Endothelial cell of umbilical vein (primary cell): ENCODE data around the gene SYNE1. TPM values are rescaled to one million over a fixed set of nuclear protein-coding genes. Genes with fewer than 3 reads are reported as not detected.

Source experiments
- BruUV-seq: library from RNA; stranded (reverse); fragments of 400-500 nt; replicated peaks from 2 replicates; lab custom pipeline; 2021; lab: Mats Ljungman, UMichigan
- CTCF ChIA-PET: fragments of 300-600, 350-600 bp; sonication (Branson Sonifier 250); formaldehyde crosslinking; loops from one replicate; lab custom pipeline; 2021; ENCODE audit warnings: antibody characterized with exemption, inconsistent platforms; lab: Charles Lee
- POLR2A ChIA-PET: fragments of 300-600, 350-600 bp; sonication (Branson Sonifier 250); formaldehyde crosslinking; loops from one replicate; lab custom pipeline; 2021; ENCODE audit warnings: antibody characterized with exemption, inconsistent platforms; lab: Charles Lee
- DNase-seq: peaks from one replicate; pipeline ENCODE4 v3.0.0-alpha.2; 2011; ENCODE audit warnings: low read depth, low spot score
- FAIRE-seq: peaks from 2 replicates; lab custom pipeline; 2011; peaks lifted over from hg19 to GRCh38; lab: Jason Lieb, UNC
- H2AFZ ChIP-seq: 2 replicates; pipeline ENCODE4 v1.6.0; 2012; ENCODE audit warnings: low read depth, low read length, control low read depth, inconsistent platforms
- H3K27ac ChIP-seq: 2 replicates; pipeline ENCODE4 v1.5.1; 2011; ENCODE audit warnings: low read depth, mild to moderate bottlenecking, control low read depth, low read length, moderate library complexity; ENCODE audit not compliant: insufficient read depth
- H3K27me3 ChIP-seq, 2 experiments: 2 replicates each; pipeline versions ENCODE4 v1.6.0 to v1.6.1; 2011; ENCODE audit warnings: low read length in 2 of 2, mixed read lengths in 1 of 2; ENCODE audit not compliant: control insufficient read depth in 2 of 2, insufficient read depth in 2 of 2
- H3K36me3 ChIP-seq, 2 experiments: 2 replicates in 1 of 2; 3 replicates in 1 of 2; pipeline ENCODE4 v1.5.1; 2011; ENCODE audit warnings: low read length in 2 of 2, mild to moderate bottlenecking in 1 of 2, moderate library complexity in 1 of 2; ENCODE audit not compliant: control insufficient read depth in 2 of 2, insufficient read depth in 2 of 2; ENCODE audit errors: extremely low read depth in 1 of 2
- H3K4me1 ChIP-seq: 3 replicates; pipeline ENCODE4 v1.5.1; 2011; ENCODE audit warnings: mild to moderate bottlenecking, low read length; ENCODE audit not compliant: control insufficient read depth, insufficient read depth; ENCODE audit errors: extremely low read depth
- H3K4me2 ChIP-seq: 2 replicates; pipeline ENCODE4 v1.6.1; 2011; ENCODE audit warnings: low read length, control low read depth, mixed read lengths; ENCODE audit not compliant: insufficient read depth
- H3K4me3 ChIP-seq, 3 experiments: fragments of 200-600 bp in 1 of 3; sonication (generic), shearing (Covaris generic) in 1 of 3; replicated peaks in 1 of 3; 2 replicates each; pipeline ENCODE4 v1.5.1; 2011 to 2016; ENCODE audit warnings: control low read depth in 3 of 3, low read length in 3 of 3, mild to moderate bottlenecking in 2 of 3, inconsistent platforms in 1 of 3, low read depth in 1 of 3, moderate library complexity in 1 of 3; ENCODE audit not compliant: insufficient read depth in 1 of 3
- H3K79me2 ChIP-seq: 2 replicates; pipeline ENCODE4 v1.6.0; 2012; ENCODE audit warnings: low read length, inconsistent platforms; ENCODE audit not compliant: control insufficient read depth, insufficient read depth
- H3K9ac ChIP-seq: replicated peaks from 2 replicates; pipeline ENCODE3; 2011; ENCODE audit warnings: low read length, control low read depth; ENCODE audit not compliant: insufficient read depth; ENCODE audit errors: extremely low read depth
- H3K9me1 ChIP-seq: replicated peaks from 3 replicates; pipeline ENCODE4 v1.6.0; 2011; ENCODE audit warnings: mild to moderate bottlenecking, low read length; ENCODE audit not compliant: control insufficient read depth, insufficient read depth; ENCODE audit errors: extremely low read depth
- H3K9me3 ChIP-seq: replicated peaks from 2 replicates; pipeline ENCODE4 v1.5.1; 2012; ENCODE audit warnings: low read length, inconsistent platforms; ENCODE audit not compliant: control insufficient read depth, insufficient read depth
- H4K20me1 ChIP-seq: replicated peaks from 2 replicates; pipeline ENCODE3; 2011; ENCODE audit warnings: mild to moderate bottlenecking, low read length; ENCODE audit not compliant: control insufficient read depth, insufficient read depth; ENCODE audit errors: extremely low read depth
- CTCF ChIP-seq, 2 donors: IDR thresholded peaks; 1 replicate in 1 of 2; 2 replicates in 1 of 2; pipeline ENCODE4 v1.5.1; 2011; ENCODE audit warnings: low read length in 2 of 2, mild to moderate bottlenecking in 2 of 2, moderate library complexity in 2 of 2, control low read depth in 1 of 2, inconsistent platforms in 1 of 2, low read depth in 1 of 2; ENCODE audit not compliant: insufficient read depth in 1 of 2; ENCODE audit errors: extremely low read depth in 1 of 2
- EZH2 ChIP-seq: IDR thresholded peaks from 2 replicates; pipeline ENCODE4 v1.6.1; 2012; ENCODE audit warnings: borderline replicate concordance, low read depth, mild to moderate bottlenecking, moderate library complexity, low read length, inconsistent platforms; ENCODE audit not compliant: severe bottlenecking
- FOS ChIP-seq: IDR thresholded peaks from 2 replicates; pipeline ENCODE4 v1.6.1; 2011; ENCODE audit warnings: mild to moderate bottlenecking, low read length, moderate library complexity, borderline replicate concordance; ENCODE audit not compliant: insufficient read depth
- GATA2 ChIP-seq: IDR thresholded peaks from 2 replicates; pipeline ENCODE4 v1.7.0; 2011; ENCODE audit warnings: low read depth, mild to moderate bottlenecking, moderate library complexity, mixed read lengths, low read length; ENCODE audit not compliant: insufficient read length, insufficient read depth
- JUN ChIP-seq: IDR thresholded peaks from 2 replicates; pipeline ENCODE4 v1.6.1; 2011; ENCODE audit warnings: borderline replicate concordance, low read depth; ENCODE audit not compliant: insufficient read length, insufficient read depth
- MAX ChIP-seq: IDR thresholded peaks from 2 replicates; pipeline ENCODE4 v1.6.1; 2011; ENCODE audit not compliant: insufficient read depth, insufficient read length
- MYC ChIP-seq: IDR thresholded peaks from one replicate; pipeline ENCODE4 v1.6.1; 2011; ENCODE audit warnings: mild to moderate bottlenecking, low read depth, low read length
- POLR2A ChIP-seq: IDR thresholded peaks from 2 replicates; pipeline ENCODE4 v1.6.1; 2012; ENCODE audit warnings: low read depth, mild to moderate bottlenecking, control low read depth, low read length
- POLR2AphosphoS5 ChIP-seq: IDR thresholded peaks from 2 replicates; pipeline ENCODE4 v1.6.1; 2012; ENCODE audit warnings: low read depth, mild to moderate bottlenecking, control low read depth, low read length, moderate library complexity; ENCODE audit not compliant: insufficient read depth
- dilution Hi-C: fragments of 300-500 bp; cut with MboI; formaldehyde crosslinking; loops from one replicate; pipeline ENCODE4 v1.15.0; 2019; ENCODE audit warnings: low sequenced_read_pairs; ENCODE audit not compliant: extremely low pct_ligation_motif_present
- intact Hi-C: fragments of 100-400 bp; cut with micrococcal nuclease; formaldehyde crosslinking; loops from one replicate; pipeline ENCODE4 v1.10.0; 2022
- polyA plus RNA-seq, 4 experiments: library from polyadenylated mRNA; depleted of rRNA in 3 of 4; stranded (reverse) in 3 of 4; unstranded in 1 of 4; fragments of >200 nt; gene quantifications; 2 replicates each; pipeline versions ENCODE4 v1.2.1 to v1.2.3, GENCODE V29; 2011 to 2012; ENCODE audit warnings: missing spikeins in 1 of 4
- total RNA-seq: library from RNA; stranded (reverse); gene quantifications from 2 replicates; pipeline ENCODE4 v1.2.3, GENCODE V29; 2021

Gene SYNE1
- total and polyA plus RNA-seq, 2 donors (not counting 3 experiments of a cell fraction or from before 2014, with no cell fraction given) = 26.5 to 52.3 TPM

- BruUV-seq = no TSS peak
- ChIA-PET POLR2A (no interaction called here), CTCF (interaction anchor here (1.6 kb wide), 1 partner anchor 38 kb away, joined by 10 read pairs; no protein-coding TSS in a partner anchor)
- H3K27me3 ChIP-seq = no peaks in the 10 kb centered on the region
- no peaks in the 10 kb centered on the region for H4K20me1 ChIP-seq
- no peaks in the 10 kb centered on the region for H3K36me3 ChIP-seq
- peaks cover 15% of the 10 kb centered on the region for H3K4me1 ChIP-seq
- H3K9me1 ChIP-seq = no peaks in the 10 kb centered on the region
- no peaks in the 10 kb centered on the region for H3K9me3 ChIP-seq
- H3K4me2 ChIP-seq = no peak overlapping the region
- no peak for DNase-seq
- FAIRE-seq = no peak
- H3K9ac ChIP-seq = no peak overlapping the region
- dilution Hi-C loops = no loop called here
- no peaks in the 10 kb centered on the region for H3K79me2 ChIP-seq
- H3K27ac ChIP-seq = no peak overlapping the region
- intact Hi-C loops = no loop called here
- H3K4me3 ChIP-seq = no peak overlapping the region
- TF ChIP-seq JUN (no peak), MYC (no peak), POLR2A (no peak), POLR2AphosphoS5 (no peak), GATA2 (no peak), EZH2 (no peak), MAX (no peak), CTCF (IDR thresholded peaks at IDR 0.05; ENCODE audit: extremely low read depth in 1 of 2, insufficient read depth in 1 of 2, low read depth in 1 of 2, low read length in 2 of 2) (no peak), FOS (no peak)
- H2AFZ ChIP-seq = no peak overlapping the region
Measured at GRCh38 chr6:152086223-152086873, 550.8 kb downstream of the SYNE1 start.
